Measurements from ENCODE around the gene AGPAT3. TPM values are rescaled to one million over a fixed set of nuclear protein-coding genes. Genes with fewer than 3 reads are reported as not detected.

Gene AGPAT3
- total RNA-seq, 1 experiment from 2014 or later: 13.0 TPM

DNA sequence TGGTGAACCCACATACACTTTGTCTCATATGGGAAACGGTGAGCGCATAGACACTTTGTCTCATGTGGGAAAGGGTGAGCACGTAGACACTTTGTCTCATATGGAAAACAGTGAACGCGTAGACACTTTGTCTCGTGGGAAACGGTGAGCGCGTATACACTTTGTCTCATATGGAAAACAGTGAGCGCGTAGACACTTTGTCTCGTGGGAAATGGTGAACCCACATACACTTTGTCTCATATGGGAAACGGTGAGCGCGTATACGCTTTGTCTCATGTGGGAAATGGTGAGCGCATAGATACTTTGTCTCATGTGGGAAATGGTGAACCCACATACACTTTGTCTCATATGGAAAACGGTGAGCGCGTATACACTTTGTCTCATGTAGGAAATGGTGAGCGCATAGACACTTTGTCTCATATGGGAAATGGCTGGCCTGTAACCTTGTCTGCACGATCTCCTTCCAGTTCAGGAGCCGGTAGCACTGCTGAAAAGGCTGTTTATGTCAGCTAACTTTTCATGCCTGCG lies 96.4 kb downstream of the AGPAT3 start:
- Histone ChIP-seq H4K91ac (ENCODE audit: insufficient read length, low read depth, low read length) (no peak overlapping the region), H3K14ac (ENCODE audit: insufficient read depth, low read length) (no peak overlapping the region), H4K20me1 (ENCODE audit: control insufficient read depth, insufficient read depth, insufficient read length) (no peaks in the 10 kb centered on the region), H3K18ac (ENCODE audit: insufficient read length, low read depth, low read length) (no peak overlapping the region), H2BK15ac (ENCODE audit: low read depth, low read length) (no peak overlapping the region), H3K4me2 (ENCODE audit: insufficient read depth, insufficient read length, low read length) (no peak overlapping the region), H3K56ac (ENCODE audit: insufficient read length, low read depth, low read length) (no peak overlapping the region), H2AFZ (ENCODE audit: low read length) (no peak overlapping the region), H4K8ac (replicated peaks; ENCODE audit: insufficient read length, low read depth, low read length) (no peak overlapping the region), H2BK20ac (ENCODE audit: low read depth, low read length, poor library complexity, severe bottlenecking) (no peak overlapping the region), H3K4ac (ENCODE audit: low read depth, low read length) (no peak overlapping the region), H2AK5ac (ENCODE audit: insufficient read length, low read length) (no peak overlapping the region), H3K27ac (ENCODE audit: insufficient read length, low read depth, low read length) (no peak overlapping the region), H3K23me2 (ENCODE audit: insufficient read length, low read depth, low read length, poor library complexity, severe bottlenecking) (no peaks in the 10 kb centered on the region), H3K27me3 (ENCODE audit: insufficient read depth, low read length) (no peaks in the 10 kb centered on the region), H3K9me3 (ENCODE audit: control insufficient read depth, low read depth, low read length) (no peaks in the 10 kb centered on the region), H3K79me2 (ENCODE audit: insufficient read depth, low read length) (no peaks in the 10 kb centered on the region), H3T11ph (ENCODE audit: low read length) (no peak overlapping the region), H2BK12ac (ENCODE audit: insufficient read length, low read depth, low read length) (no peak overlapping the region), H2BK120ac (ENCODE audit: low read depth, low read length, poor library complexity, severe bottlenecking) (no peak overlapping the region), H3K79me1 (ENCODE audit: insufficient read depth, low read depth, low read length, poor library complexity, severe bottlenecking) (no peaks in the 10 kb centered on the region), H3K23ac (ENCODE audit: insufficient read length, low read depth, low read length) (no peak overlapping the region), H3K4me1 (ENCODE audit: insufficient read depth, low read length) (no peaks in the 10 kb centered on the region), H4K5ac (ENCODE audit: insufficient read length, low read depth, low read length) (no peak overlapping the region), H3K9ac (ENCODE audit: extremely low read depth, insufficient read length, low read length) (no peak overlapping the region), H2BK5ac (ENCODE audit: insufficient read length, low read length) (no peak overlapping the region)
- no peak overlapping the region for H3K4me3 Mint-ChIP-seq
- no peaks in the 10 kb centered on the region; the same call in 1 of the 2 replicates for H3K27me3 Mint-ChIP-seq (ENCODE audit: low read depth)
- no CpG with 5 or more reads among the region's 24 CpGs for WGBS (ENCODE audit: extremely low coverage, insufficient read length, low lambda C conversion rate)
- H3K9me3 Mint-ChIP-seq: peaks cover 5 to 8% of the 10 kb centered on the region in 2 experiments; a peak in 3 of 5 replicates
- no peak overlapping the region for H3K27ac Mint-ChIP-seq
- no peaks in the 10 kb centered on the region; a peak in 1 of 7 replicates for H3K36me3 Mint-ChIP-seq (ENCODE audit: insufficient read depth in 1 of 3, low read depth in 3 of 3)
- H3K4me1 Mint-ChIP-seq: peaks cover 2 to 3% of the 10 kb centered on the region in 2 experiments; a peak in 2 of 4 replicates
- DNase-seq: no peak
- TF ChIP-seq, protein P1, sequence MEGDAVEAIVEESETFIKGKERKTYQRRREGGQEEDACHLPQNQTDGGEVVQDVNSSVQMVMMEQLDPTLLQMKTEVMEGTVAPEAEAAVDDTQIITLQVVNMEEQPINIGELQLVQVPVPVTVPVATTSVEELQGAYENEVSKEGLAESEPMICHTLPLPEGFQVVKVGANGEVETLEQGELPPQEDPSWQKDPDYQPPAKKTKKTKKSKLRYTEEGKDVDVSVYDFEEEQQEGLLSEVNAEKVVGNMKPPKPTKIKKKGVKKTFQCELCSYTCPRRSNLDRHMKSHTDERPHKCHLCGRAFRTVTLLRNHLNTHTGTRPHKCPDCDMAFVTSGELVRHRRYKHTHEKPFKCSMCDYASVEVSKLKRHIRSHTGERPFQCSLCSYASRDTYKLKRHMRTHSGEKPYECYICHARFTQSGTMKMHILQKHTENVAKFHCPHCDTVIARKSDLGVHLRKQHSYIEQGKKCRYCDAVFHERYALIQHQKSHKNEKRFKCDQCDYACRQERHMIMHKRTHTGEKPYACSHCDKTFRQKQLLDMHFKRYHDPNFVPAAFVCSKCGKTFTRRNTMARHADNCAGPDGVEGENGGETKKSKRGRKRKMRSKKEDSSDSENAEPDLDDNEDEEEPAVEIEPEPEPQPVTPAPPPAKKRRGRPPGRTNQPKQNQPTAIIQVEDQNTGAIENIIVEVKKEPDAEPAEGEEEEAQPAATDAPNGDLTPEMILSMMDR (conservative IDR thresholded peaks at IDR 0.05): no peak
